Measurements from ENCODE around the gene AKR1E2. TPM values are rescaled to one million over a fixed set of nuclear protein-coding genes. Genes with fewer than 3 reads are reported as not detected.

Gene AKR1E2
- total and polyA plus RNA-seq, 9 of the 15 experiments (the other 6 are each of a cell fraction or from before 2014, with no cell fraction given): 4.2 to 16.6 (median 9.8) TPM

DNA sequence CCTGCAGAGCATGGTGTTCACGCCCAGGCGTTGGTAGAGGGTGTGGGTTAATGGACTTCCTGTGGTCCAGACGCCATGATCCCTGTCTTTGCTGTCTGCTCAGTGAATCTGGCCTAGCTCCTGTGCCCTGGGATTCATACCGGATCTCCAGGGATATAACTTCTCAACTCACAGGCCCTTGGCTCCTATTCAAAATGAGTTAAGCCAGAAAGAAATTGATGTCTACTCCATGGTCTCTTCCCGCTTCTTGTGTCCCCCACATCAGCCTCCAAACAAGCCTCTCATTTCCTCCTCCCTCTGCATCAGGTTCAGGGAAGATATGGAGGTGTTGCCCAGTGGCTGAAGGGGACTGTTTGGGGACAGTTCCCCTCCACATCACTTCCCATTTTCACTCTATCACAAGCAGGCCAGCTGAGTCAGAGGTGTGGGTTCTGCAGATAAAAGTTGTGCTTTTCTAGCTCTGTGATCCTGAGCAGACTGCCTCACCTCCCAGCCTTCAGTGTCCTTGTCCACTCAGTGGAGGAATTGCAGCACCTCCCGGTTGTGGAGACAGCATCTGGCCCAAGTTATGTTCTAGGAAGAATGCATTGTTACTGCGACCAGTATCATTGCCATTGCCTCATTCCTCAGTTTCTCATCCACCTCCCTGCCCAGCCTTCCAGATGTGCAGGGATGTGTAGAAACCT is 22.5 kb downstream of the AKR1E2 start (continued):
- TF ChIP-seq, protein P1, sequence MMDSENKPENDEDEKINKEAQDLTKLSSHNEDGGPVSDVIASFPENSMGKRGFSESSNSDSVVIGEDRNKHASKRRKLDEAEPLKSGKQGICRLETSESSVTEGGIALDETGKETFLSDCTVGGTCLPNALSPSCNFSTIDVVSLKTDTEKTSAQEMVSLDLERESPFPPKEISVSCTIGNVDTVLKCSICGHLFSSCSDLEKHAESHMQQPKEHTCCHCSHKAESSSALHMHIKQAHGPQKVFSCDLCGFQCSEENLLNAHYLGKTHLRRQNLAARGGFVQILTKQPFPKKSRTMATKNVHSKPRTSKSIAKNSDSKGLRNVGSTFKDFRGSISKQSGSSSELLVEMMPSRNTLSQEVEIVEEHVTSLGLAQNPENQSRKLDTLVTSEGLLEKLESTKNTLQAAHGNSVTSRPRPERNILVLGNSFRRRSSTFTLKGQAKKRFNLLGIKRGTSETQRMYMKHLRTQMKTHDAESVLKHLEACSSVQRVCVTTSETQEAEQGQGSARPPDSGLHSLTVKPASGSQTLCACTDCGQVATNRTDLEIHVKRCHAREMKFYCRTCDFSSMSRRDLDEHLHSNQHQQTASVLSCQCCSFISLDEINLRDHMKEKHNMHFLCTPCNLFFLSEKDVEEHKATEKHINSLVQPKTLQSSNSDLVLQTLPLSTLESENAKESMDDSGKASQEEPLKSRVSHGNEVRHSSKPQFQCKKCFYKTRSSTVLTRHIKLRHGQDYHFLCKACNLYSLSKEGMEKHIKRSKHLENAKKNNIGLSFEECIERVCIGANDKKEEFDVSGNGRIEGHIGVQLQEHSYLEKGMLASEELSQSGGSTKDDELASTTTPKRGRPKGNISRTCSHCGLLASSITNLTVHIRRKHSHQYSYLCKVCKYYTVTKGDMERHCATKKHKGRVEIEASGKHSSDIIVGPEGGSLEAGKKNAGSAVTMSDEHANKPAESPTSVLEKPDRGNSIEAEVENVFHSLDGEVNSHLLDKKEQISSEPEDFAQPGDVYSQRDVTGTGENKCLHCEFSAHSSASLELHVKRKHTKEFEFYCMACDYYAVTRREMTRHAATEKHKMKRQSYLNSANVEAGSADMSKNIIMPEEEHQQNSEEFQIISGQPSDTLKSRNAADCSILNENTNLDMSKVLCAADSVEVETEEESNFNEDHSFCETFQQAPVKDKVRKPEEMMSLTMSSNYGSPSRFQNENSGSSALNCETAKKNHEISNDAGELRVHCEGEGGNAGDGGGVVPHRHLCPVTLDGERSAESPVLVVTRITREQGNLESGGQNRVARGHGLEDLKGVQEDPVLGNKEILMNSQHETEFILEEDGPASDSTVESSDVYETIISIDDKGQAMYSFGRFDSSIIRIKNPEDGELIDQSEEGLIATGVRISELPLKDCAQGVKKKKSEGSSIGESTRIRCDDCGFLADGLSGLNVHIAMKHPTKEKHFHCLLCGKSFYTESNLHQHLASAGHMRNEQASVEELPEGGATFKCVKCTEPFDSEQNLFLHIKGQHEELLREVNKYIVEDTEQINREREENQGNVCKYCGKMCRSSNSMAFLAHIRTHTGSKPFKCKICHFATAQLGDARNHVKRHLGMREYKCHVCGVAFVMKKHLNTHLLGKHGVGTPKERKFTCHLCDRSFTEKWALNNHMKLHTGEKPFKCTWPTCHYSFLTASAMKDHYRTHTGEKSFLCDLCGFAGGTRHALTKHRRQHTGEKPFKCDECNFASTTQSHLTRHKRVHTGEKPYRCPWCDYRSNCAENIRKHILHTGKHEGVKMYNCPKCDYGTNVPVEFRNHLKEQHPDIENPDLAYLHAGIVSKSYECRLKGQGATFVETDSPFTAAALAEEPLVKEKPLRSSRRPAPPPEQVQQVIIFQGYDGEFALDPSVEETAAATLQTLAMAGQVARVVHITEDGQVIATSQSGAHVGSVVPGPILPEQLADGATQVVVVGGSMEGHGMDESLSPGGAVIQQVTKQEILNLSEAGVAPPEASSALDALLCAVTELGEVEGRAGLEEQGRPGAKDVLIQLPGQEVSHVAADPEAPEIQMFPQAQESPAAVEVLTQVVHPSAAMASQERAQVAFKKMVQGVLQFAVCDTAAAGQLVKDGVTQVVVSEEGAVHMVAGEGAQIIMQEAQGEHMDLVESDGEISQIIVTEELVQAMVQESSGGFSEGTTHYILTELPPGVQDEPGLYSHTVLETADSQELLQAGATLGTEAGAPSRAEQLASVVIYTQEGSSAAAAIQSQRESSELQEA (IDR thresholded peaks at IDR 0.05; ENCODE audit: low read depth): no peak
- TF ChIP-seq MTF1 (CRISPR knock-in tag; IDR thresholded peaks at IDR 0.05; ENCODE audit: borderline replicate concordance) (no peak), RBM17 (IDR thresholded peaks at IDR 0.05; ENCODE audit: borderline replicate concordance, low read depth, low read length) (no peak), PCBP2 (IDR thresholded peaks at IDR 0.05; ENCODE audit: low read depth, low read length, poor library complexity, severe bottlenecking) (no peak), ZSCAN32 (CRISPR knock-in tag; IDR thresholded peaks at IDR 0.05) (no peak)
- TF ChIP-seq, protein P2, sequence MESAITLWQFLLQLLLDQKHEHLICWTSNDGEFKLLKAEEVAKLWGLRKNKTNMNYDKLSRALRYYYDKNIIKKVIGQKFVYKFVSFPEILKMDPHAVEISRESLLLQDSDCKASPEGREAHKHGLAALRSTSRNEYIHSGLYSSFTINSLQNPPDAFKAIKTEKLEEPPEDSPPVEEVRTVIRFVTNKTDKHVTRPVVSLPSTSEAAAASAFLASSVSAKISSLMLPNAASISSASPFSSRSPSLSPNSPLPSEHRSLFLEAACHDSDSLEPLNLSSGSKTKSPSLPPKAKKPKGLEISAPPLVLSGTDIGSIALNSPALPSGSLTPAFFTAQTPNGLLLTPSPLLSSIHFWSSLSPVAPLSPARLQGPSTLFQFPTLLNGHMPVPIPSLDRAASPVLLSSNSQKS (CRISPR knock-in tag; IDR thresholded peaks at IDR 0.05): no peak
- TF ChIP-seq, protein P3, sequence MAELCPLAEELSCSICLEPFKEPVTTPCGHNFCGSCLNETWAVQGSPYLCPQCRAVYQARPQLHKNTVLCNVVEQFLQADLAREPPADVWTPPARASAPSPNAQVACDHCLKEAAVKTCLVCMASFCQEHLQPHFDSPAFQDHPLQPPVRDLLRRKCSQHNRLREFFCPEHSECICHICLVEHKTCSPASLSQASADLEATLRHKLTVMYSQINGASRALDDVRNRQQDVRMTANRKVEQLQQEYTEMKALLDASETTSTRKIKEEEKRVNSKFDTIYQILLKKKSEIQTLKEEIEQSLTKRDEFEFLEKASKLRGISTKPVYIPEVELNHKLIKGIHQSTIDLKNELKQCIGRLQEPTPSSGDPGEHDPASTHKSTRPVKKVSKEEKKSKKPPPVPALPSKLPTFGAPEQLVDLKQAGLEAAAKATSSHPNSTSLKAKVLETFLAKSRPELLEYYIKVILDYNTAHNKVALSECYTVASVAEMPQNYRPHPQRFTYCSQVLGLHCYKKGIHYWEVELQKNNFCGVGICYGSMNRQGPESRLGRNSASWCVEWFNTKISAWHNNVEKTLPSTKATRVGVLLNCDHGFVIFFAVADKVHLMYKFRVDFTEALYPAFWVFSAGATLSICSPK (IDR thresholded peaks at IDR 0.05; ENCODE audit: borderline replicate concordance): no peak
